GM13976 (cell line): ENCODE measurements around the gene GPT2.

Experiments
- DNase-seq: peaks from one replicate; pipeline ENCODE4 v3.0.0; 2012; ENCODE audit warnings: low spot score
- CTCF ChIP-seq: IDR thresholded peaks from 2 replicates; pipeline ENCODE4 v1.5.1; 2012; ENCODE audit warnings: borderline replicate concordance, mild to moderate bottlenecking; ENCODE audit not compliant: insufficient read depth; ENCODE audit errors: extremely low read depth, missing control alignments, control extremely low read depth
- in situ Hi-C: fragments of 300-500 bp; cut with MboI; formaldehyde crosslinking; loops from one replicate; pipeline ENCODE4 v1.12.0; 2022; ENCODE audit warnings: low sequenced_read_pairs, mixed read lengths, inconsistent platforms; ENCODE audit not compliant: unreplicated experiment

The GPT2 gene

GRCh38 chr16:46853713-46854443 is 30.3 kb upstream of the GPT2 start:
- TF ChIP-seq CTCF = peak; percentile 67

GRCh38 chr16:46854846-46855245 is 29.3 kb upstream of the GPT2 start:
- in situ Hi-C loops = no loop called here
- no peak for TF ChIP-seq CTCF
- no peak for DNase-seq

More at GRCh38 chr16:46853713-46854443, 30.3 kb upstream of the GPT2 start:
- in situ Hi-C loops = no loop called here
- DNase-seq = peak; percentile 77

GRCh38 chr16:46855389-46855788 is 28.8 kb upstream of the GPT2 start:
- no peak for TF ChIP-seq CTCF
- no peak for DNase-seq
- in situ Hi-C loops = no loop called here

GRCh38 chr16:46857368-46857945 is 26.7 kb upstream of the GPT2 start:
- DNase-seq = no peak
- in situ Hi-C loops = no loop called here

GRCh38 chr16:46858151-46858550 is 26.0 kb upstream of the GPT2 start:
- TF ChIP-seq CTCF = no peak
- DNase-seq = no peak
- in situ Hi-C loops = no loop called here

More at GRCh38 chr16:46857368-46857945, 26.7 kb upstream of the GPT2 start:
- TF ChIP-seq CTCF = no peak

GRCh38 chr16:46859719-46860152 is 24.4 kb upstream of the GPT2 start:
- in situ Hi-C loops = no loop called here
- peak; percentile 29 for DNase-seq
- no peak for TF ChIP-seq CTCF
